ENCODE measurements around the gene PRKAB2.
"Not testable (repeated sequence)": the region's sequence is repeated elsewhere in the genome, so short reads cannot be mapped to it uniquely, and the experiment has no call there.

The PRKAB2 gene

DNA sequence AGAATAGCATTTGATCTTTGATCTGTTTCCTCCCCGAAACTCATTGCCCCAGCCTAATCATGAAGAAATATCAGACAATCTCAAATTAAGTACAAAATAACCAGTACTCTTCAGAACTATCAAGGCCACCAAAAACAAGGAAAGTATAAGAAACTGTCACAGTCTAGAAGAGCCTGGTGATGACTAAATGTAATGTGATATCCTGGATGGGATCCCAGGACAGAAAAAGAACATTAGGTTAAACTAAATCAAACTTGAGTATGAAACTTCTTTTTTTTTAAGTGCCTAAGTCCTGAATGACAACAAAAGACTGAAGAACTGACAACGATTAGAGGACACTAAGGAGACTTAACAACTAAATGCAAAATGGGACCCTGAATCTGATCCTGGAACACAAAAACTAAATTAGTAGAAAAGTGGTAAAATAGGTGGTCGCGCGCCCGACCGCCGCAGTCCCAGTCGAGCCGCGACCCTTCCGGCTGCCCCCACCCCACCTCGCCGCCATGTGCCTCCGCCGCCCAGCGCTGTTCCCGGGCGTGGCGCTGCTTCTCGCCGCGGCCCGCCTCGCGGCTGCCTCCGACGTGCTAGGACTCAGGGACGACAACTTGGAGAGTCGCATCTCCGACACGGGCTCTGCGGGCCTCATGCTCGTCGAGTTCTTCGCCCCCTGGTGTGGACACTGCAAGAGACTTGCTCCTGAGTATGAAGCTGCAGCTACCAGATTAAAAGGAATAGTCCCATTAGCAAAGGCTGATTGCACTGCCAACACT, 5.5 kb upstream of the PRKAB2 start:
- no peak for DNase-seq (ENCODE audit: low spot score)

DNA sequence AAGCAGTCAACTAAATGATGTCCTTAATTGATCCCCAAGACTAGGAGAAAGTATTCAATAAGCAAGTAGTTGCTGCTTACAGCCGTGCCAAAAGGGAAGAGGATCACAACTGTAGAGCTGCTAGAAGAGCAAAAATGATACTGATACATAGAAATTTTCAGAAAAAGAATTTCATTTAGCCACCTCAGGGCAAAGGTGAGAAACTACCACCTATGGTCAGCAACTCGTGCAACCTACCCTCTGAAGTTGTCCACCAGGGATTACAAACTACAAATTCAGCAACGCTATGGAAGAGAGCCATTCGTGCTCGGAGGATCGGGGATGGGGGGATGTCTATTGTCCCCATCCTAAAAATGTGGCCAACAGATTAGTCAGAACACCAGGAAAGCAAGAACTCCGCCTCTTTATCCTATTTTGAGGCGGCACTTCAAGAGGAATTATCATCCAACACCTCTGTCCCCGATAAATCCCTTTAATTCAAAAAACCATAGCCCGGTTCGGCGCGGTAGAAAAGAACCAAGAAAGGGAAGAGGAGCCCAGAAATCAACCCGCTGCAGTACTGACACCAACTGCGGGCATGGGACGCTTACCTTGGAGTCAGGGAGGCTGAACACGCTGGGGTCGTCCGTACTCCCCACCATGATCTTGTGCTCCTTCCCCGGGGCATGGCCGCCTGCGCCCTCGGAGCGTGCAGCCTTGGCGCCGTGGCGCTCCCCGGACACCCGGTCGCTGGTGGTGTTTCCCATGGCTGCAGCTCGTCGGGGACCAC, 687 bp downstream of the PRKAB2 start:
- no peak for DNase-seq (ENCODE audit: low spot score)

DNA sequence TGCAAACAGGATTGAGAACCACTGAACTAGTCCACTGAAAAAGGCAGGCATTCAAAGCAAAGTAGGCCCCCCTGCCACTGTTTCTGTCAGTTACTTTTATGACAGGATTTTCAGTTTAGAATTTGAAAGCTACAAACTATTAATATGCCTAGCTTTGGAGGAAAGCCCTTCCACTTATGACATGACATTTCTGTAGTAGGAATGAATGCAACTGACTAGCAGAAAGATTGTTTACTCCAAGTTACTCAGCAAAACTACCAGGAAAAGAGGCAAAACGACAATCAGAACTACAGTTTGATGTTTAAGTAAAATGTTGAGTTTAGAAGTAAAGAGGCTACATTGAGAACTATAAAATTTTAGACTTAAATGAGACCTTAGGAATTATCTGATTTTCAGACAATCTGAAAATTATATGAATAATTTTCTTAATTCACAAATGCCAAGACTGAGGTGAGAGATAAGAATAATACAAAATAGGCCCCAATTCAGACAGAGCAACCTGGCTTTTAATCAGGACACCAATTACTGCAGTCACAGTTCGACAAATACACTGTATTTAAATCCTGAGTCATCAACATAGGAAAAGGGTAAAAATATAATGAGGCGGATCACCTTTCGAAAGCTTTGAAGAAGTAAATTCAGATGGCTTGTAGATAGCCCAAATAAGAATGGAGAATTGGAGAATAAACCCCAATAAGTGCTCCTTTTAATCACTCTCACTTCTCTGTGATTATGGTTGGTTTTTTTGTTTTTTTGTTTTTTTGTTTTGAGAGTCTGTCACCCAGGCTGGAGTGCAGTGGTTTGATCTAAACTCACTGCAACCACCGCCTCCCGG, 2.2 kb downstream of the PRKAB2 start:
- DNase-seq (ENCODE audit: low spot score) = no peak

DNA sequence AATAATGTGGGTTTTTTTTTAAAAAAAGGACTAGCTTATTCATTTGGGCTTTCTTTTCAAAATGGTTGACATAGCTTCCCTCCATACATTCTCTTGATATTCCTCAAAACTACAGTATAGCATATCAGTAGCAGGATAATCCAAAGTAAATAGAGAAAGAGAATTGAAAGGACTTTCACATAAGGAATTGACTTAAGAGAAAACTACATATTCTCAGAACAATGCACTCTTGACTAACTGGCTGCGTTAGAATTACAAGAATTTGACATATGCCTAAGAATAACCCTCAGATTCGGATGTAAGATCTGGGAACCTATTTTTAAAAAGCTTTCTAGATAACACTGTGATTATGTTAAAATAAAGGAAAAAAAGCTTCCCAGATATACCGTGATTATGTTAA, 3.1 kb downstream of the PRKAB2 start:
- DNase-seq (ENCODE audit: low spot score) = no peak

DNA sequence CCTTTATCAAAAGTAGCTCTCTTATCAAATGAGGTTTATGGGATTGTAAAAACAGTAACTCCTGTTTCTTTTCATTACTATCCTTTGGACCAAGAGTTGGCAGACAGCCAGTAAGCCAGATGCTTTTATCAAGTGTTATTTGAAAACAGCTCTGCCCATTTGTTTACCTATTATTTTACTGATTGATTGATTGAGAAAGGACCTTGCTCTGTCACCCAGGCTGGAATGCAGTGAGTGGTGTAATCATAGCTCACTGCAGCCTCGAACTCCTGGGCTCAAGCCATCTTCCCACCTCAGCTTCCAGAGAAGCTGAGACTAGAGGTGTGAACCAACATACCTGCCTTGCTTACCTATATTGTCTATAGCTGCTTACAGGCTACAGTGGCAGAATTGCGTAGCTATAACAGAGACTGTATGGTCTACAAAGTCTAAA, 3.6 kb downstream of the PRKAB2 start:
- DNase-seq (ENCODE audit: low spot score) = peak; percentile 12

DNA sequence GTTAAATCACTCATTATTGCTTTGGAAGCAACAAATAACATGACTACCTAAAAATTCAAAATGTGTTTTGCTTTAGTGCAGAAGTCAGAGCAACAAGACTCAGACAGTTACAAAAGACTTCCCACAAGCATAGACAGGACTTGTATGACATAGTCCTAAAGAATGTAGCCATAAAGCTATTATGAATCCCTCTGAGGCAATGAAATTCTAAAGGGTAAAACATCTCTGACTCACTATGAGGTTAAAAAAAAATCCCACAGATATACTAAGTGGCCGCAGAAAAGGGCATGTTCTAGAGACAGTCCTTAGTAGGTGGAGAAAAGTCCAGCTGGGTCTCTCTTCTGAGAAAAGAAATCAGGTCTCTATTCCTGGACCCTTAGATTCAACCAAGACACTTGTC, 4.9 kb downstream of the PRKAB2 start:
- no peak for DNase-seq (ENCODE audit: low spot score)

DNA sequence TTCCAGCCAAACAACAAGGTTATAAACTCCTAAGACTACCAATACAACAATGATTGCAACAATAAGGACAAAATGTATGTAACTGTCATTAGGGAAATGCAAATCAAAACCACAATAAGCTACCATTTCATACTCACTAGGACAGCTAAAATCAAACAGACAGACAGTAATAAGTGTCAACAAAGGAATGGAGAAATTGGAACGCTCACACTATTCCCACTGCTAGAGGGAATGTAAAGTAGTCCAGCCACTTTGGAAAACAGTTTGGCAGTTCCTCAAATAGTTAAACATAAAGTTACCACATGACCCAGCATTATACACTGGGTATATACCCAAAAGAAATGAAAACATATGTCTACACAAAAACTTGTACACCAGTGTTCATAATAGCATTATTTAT, 9.3 kb downstream of the PRKAB2 start:
- no peak for DNase-seq (ENCODE audit: low spot score)

DNA sequence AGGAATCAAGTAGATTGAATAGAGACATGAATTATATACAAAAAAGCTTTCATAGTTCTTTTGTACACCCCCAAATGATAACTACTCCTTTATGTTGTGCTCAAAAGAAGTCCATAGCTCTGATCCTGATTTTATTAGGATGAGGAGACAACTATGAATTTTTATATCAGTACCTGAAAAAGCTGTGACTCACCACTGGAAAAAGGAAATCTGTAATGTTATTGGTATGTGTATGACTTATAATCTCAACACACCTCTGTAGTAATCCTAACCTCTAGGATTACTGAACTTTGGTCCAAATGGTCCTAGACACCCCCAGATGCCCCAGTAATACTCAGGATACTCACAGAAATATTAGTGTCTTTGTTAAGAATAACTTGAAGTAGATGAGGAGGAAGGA, 10.2 kb downstream of the PRKAB2 start:
- no peak for DNase-seq (ENCODE audit: low spot score)

DNA sequence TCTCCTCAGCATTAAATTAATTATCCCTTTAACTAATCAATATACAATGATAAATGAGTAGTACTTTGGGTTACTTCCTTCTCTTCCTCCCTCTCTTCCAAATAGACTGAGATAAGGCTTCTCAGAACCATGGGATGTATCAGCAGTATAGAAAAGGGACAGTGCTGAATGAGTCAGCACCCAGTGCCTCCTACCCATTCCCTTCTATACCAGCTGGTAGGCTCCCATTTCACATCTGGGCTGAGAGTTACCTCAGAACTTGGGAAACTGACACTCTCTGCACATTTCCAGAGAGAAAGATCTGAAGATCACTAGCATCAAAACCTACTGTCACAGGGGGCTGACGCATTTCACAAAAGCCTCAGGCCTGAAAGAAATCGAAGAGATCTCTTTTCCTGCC, 15.2 kb downstream of the PRKAB2 start:
- not testable (repeated sequence) for DNase-seq (ENCODE audit: low spot score)

DNA sequence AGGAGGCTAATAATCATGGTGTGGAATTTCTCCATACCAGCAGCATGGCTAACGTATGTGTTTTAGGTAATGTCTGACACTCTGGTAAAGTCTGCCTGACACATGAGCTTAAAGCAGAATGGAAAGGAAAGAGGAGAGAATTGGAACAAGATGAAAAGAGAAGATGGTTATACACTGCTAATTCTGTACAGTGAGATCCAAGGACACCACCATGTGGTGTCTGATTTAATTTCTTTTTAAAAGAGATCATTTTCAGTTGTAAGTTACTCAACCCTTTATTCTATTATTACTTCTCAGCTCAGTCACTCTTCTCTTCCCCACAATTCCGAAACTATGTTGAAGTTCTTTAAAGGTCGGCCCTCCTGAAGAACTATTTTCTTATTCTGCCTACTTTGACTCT, 15.6 kb downstream of the PRKAB2 start:
- DNase-seq (ENCODE audit: low spot score) = no peak

DNA sequence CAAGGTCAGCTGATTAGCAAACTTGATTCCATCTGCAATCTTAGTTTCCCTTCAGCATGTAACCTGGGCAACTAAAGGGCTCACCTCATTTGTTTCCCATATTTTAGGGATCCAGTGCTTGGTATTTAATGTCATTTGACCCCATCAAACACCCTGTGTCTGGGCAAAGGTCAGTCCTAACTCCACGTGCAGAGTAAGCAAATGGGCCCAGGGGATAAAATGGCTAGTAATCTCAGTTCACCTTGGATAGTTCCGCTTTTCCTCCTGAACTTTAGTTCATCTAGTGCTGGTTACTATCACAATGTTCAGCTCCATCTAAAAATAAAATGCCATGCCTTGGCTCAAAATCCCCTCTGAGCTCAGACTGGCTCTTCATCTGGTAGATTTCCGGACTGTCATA, 19.5 kb downstream of the PRKAB2 start:
- DNase-seq (ENCODE audit: low spot score) = no peak

DNA sequence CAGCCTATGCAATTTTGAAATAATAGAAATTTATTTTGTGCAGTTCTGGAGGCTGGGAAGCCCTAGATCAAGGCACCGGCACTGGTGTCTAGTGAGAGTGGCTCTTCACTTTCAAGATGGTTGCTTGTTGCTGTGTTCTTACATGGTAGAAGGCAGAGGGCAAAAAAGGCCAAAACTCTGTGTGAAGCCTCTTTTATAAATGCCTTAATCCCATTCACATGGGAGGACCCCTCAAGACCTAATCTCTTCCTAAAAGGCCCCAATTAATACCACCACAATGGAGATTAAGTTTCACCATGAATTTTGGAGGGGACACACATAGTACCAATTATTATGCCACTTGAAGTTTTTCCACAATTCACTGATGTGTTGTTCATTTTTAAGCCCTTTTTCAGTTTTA, 21.0 kb downstream of the PRKAB2 start:
- no peak for DNase-seq (ENCODE audit: low spot score)

DNA sequence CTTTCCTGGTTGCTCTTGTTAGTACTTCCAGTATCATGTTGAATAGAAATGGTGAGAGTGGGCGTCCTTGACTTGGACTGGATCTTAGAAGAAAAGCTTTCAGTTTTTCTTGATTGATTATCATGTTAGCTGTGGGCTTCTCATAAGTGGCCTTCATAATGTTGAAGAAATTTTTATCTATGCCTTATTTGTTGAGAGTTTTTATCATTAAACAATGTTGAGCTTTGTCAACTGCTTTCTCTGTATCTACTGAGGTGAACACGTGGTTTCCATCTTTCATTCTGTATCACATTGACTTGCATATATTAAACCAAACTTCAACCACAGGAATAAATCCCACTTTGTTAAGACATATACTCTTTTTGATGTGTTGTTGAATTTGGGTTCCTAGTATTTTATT, 29.4 kb downstream of the PRKAB2 start:
- no peak for DNase-seq (ENCODE audit: low spot score)

DNA sequence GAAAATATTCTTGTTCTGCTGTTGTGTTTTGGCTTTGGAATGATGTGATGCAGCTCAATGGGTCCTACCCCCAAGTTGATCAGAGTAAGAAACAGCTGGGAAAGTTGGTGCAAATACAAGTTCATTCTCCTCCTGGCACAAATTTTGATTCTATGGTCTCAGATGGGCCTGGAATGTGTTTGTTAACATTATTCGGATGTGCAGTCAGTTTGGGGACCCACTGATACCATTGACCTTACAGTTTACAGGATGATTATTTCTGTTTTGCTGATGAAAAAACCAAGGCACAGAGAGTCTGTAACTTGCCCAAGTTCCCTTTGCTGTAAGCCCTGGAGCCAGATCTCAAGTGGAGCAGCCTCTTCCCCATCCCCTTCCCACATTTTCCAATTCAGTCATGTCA, 41.5 kb downstream of the PRKAB2 start:
- not testable (repeated sequence) for DNase-seq (ENCODE audit: low spot score)

DNA sequence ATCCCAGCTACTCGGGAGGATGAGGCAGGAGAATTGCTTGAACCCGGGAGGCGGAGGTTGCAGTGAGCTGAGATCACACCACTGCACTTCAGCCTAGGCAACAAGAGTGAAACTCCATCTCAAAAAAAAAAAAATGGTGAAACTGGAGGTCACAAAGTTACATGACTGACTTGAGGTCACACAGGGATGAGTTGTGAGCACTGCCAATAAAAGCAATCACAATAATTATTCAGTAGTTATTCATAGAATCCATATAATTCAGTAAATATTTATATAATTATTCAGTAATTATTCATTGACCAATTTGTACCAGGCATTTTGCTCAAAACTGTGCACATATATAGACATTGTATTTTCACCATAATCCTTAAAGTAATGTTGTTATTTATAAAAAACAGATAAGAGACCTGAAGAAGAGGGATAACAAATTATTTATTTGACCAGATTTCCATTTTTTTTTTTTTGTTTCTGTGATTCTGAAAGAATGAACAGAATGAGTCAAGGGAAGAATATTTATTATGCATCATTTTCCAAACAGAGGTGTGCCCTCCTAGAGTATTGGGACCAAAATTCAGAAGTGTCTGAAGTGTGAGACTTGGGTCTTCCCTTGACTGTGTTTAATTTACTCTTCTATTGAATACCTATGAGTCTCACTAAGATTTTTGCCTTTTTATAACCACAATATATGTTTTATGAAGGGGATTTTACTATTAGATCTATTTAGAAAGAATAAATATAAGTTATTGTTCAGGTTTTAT, 43.0 kb downstream of the PRKAB2 start:
- DNase-seq (ENCODE audit: low spot score) = no peak

DNA sequence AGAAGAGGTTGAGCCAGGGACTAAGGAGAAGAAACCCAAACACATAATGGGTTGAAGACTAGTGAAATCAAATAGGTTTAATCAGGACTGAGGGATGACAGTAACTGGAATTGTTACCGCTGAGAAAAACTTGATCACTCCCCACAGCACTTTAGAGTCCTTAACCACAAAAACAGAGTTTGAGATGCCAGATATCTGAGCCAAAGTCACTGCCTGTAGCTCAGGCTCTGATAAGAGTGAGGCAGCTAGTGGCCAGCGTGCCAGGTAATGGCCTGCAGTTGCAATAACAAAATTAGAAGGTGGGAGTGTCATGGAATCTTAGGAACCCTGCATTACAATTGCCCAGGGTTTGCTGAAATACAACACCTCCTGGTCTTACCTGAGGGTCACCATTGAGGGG, 48.0 kb downstream of the PRKAB2 start:
- no peak for DNase-seq (ENCODE audit: low spot score)

DNA sequence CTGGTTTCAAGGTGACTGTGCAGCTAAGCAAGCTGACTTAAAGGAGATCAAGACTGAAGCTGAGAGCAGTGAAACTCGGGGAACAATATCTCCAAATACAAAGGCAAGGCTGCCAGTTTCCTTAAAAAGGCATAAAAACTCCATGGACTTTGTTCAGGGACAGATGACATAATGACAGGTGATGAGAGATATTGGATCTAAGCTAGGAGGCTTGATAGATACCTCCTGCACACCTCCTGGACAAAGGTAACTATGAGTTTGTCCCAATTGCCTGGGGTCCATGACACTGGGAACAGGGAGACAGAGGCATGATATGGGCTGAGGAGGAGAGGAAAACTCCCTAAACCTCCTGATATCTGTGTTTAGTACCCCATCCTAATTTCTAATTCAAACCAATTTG, 55.2 kb downstream of the PRKAB2 start:
- no peak for DNase-seq (ENCODE audit: low spot score)

DNA sequence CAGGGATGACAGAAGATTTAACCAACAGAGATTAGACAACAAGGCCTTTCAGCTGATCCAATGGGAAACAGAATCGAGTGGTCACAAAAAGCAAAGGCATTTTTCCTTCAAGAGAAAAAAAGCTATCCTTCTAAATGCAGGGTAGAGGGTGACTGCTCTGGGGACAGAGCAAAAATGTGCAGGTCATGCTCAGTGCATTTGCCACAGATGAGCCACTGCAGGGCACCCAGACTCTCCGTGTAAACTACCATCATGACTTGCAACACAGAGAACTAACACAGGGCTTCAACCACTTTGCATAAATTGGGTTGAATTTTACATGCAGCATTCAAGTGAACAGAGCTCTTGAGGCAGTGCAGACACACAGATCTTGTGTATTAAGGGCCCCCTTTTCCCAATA, 56.8 kb downstream of the PRKAB2 start:
- DNase-seq (ENCODE audit: low spot score) = no peak

DNA sequence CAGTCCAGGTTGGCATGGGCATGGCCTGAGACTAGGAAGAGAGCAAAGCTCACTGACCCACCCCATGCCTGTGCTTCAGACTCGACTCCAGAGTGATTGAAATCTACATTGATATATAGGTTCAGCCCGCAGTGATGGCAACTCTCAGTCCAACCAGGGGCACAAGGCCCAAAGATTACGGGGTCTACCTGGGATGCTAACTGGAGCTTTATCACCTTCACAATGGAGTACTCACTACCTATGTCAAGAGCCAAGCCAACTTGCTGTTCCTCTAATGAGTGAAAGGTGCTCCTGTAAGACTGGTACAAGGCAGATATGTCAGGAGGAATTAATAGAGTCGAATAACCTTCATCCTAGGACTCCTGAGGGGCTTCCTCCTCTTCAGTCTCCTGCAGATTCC, 57.2 kb downstream of the PRKAB2 start:
- not testable (repeated sequence) for DNase-seq (ENCODE audit: low spot score)

DNA sequence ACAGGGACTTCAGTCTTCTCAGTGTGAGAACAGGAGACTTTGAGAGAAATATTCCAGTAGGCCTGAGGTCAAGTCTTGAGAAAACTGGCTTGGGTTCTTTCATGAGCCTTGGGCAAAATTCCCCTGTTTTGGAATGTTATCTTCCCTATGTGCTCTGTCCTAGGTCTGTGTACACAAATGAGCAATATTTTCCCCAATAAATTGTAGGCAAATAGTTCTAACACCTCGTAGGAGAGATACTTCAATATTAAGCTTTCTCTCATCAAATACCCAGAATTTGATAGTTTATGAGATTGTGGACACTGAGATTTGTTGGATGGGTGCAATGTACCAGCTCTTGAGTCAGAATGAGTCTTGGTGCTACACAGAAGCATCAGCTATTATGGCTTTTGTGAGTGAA, 57.9 kb downstream of the PRKAB2 start:
- not testable (repeated sequence) for DNase-seq (ENCODE audit: low spot score)

DNA sequence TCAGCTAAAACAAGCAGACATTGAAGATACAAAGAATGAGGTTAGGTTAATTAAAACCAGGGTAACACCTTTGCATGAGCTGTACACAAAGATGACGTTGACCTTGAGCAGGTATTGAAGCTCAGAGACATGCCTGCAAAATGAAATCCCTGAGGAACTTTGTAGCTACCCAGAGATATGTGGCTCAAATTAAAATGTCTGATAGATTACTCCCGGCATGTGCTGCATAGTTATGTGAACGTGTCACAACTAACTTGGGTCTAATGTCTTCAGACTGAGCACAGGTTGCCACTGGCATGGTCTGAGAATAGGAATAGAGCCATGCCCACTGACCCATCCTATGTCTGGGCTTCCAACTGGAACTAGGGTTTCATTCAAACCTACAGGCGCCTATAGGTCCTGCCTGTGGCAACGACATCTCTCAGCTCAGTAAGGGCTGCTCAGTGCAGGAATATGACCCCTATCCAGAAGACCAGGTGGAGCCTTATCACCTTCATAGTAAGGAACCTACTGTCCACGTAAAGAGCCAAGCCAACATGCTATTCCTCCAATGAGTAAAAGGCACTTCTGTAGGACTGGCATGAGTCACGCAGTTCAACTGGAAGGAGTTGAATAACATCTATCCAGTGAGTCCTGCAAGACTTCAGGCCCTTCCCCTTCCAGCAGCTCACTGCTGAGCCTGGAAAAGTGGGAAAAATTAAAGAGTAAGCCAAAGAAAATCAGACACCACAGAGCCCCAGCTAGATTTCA, 60.7 kb downstream of the PRKAB2 start:
- no peak for DNase-seq (ENCODE audit: low spot score)

Data from SK-N-DZ (cell line).